ENCODE results near the gene MTARC2.

GRCh38 chr1:220759147-220759546 is 11.0 kb downstream of the MTARC2 start:
- TF ChIP-seq, protein P1, sequence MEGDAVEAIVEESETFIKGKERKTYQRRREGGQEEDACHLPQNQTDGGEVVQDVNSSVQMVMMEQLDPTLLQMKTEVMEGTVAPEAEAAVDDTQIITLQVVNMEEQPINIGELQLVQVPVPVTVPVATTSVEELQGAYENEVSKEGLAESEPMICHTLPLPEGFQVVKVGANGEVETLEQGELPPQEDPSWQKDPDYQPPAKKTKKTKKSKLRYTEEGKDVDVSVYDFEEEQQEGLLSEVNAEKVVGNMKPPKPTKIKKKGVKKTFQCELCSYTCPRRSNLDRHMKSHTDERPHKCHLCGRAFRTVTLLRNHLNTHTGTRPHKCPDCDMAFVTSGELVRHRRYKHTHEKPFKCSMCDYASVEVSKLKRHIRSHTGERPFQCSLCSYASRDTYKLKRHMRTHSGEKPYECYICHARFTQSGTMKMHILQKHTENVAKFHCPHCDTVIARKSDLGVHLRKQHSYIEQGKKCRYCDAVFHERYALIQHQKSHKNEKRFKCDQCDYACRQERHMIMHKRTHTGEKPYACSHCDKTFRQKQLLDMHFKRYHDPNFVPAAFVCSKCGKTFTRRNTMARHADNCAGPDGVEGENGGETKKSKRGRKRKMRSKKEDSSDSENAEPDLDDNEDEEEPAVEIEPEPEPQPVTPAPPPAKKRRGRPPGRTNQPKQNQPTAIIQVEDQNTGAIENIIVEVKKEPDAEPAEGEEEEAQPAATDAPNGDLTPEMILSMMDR (IDR thresholded peaks at IDR 0.05): no peak
- TF ChIP-seq EZH2 (IDR thresholded peaks at IDR 0.05; ENCODE audit: borderline replicate concordance, insufficient read depth, low read depth, low read length, poor library complexity, severe bottlenecking): no peak

All from B cell (primary cell).